Activated CD8-positive, alpha-beta memory T cell treated with anti-CD3 and anti-CD28 coated beads for 24 hours (primary cell): ENCODE data around the gene SNRNP70.
"Not testable (repeated sequence)": the region's sequence is repeated elsewhere in the genome, so short reads cannot be mapped to it uniquely, and the experiment has no call there.

Experiments used
- DNase-seq: peaks from one replicate; pipeline ENCODE4 v3.0.0-alpha.2; 2020

The SNRNP70 gene

DNA sequence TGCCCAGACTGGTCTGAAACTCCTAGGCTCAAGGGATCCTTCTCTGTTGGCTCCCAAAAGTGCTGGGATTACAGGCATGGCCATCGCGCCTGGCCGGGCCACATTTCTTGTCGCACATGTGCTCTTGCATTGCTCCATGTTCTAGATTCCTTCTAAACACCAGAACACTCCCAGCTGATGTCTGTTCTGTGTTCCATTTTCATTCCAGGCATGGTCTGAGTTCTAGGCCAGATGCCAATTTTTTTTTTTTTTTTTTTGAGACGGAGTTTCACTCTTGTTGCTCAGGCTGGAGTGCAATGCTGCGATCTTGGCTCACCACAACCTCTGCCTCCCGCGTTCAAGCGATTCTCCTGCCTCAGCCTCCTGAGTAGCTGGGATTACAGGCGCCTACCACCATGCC is 36.6 kb downstream of the SNRNP70 start:
- DNase-seq = not testable (repeated sequence)

DNA sequence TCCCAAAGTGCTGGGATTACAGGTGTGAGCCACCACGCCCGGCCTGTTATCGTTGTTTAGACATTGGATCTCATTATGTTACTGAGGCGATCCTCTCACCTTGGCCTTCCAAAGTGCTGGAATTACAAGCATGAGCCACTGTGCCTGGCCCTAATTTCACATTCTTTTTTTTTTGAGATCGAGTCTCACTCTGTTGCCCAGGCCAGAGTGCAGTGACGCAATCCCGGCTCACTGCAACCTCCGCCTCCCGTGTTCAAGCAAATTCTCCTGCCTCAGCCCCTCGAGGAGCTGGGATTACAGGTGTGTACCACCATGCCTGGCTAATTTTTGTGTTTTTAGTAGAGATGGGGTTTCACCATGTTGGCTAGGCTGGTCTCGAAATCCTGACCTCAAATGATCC is 38.0 kb downstream of the SNRNP70 start:
- not testable (repeated sequence) for DNase-seq

DNA sequence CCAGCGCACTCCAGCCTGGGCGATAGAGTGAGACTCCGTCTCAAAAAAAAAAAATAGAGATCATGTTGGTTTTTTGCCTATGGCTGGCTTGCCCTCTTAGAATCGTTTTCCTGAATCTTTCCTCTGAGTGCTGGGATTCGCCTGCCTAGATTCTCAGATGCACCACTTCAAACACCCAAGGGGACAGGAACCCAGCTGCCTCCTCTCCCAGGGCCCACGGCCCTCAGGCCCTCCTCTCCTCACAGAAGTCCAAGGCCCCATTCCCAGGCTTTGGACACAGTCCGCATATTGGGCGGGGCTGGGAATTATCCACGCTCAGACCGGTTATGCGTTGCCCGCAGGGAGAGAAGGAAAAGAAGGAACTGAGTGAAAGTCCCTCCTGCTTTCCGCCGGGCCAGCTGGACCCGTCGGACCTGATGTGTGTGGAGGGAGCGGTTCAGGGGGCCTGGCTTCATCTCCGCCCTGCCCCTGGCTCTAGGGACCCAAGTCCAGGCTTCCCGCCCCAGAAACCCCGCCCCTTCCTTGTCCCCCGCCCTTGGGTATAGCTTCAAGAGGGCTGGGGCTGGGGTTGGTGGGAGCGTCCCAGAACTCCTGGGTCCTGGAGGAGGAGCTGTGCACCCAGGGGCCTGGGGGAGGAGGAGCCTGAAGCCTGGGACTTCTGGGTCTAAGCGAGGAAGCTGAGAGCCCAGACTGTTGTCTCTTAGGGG is 39.9 kb downstream of the SNRNP70 start:
- DNase-seq = no peak

DNA sequence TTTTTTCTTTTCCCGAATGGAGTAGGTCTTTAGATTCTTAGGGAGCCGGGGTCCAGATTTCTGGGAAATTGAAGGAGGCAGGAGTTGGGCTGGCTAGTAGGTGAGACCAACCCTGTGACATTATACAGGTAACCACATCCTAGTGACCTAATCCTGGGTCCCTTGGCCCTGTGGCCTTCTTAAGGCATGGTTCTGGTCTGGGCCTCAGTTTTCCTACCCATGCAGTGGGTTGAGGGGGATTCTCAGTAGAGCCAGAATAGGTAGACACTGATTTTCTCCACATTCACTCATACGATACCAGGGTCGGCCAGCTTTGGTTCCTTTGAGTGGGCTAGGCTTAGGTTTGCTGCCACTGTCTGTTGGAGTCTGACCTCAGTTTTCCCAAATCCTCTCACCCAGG is 41.3 kb downstream of the SNRNP70 start:
- DNase-seq = no peak

DNA sequence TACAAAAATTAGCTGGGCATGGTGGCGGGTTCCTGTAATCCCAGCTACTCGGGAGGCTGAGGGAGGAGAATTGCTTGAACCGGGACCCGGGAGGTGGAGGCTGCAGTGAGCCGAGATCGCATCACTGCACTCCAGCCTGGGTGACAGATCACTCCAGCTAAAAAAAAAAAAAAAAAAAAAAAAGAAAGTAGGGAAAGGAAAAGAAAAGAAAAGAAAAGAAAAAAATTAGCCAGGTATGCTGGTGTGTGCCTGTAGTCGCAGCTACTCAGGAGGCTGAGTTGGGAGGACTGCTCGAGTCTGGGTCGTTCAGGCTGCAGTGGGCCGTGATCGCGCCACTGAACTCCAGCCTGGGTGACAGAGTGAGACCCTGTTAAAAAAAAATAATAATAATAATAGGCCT is 42.0 kb downstream of the SNRNP70 start:
- DNase-seq = not testable (repeated sequence)

DNA sequence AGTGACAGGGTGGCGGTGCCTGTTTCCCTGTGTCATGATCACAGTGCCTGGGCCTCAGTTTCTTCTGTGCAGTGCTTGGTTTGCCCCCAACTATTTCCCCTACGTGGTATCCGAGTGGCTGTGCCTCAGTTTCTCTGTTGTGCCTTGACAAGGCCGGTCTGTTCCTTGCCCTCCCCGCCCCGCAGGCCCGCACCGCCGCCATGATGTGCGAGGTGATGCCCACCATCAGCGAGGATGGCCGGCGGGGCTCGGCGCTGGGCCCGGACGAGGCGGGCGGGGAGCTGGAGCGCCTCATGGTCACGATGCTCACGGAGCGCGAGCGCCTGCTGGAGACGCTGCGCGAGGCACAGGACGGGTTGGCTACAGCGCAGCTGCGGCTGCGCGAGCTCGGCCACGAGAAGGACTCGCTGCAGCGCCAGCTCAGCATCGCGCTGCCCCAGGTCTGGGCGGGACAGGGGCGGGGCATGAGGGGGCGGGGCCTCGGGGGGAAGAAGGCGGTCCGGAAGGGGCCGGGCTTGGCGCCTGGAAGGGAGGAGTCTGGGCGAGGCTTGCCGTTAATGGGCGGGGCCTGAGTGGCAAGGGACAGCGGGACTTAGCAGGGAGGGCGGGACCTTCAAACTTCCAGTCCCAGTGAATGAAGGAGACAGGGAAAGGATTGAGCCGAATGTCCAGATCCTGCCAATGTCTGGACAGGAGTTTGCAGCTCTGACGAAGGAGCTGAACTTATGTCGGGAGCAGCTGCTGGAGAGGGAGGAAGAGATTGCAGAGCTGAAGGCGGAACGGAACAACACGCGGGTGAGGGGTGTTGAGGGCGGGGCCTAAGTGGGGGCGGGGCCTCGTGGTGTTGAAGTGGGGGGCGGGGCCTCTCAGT is 42.7 kb downstream of the SNRNP70 start:
- DNase-seq = peak; percentile 99

DNA sequence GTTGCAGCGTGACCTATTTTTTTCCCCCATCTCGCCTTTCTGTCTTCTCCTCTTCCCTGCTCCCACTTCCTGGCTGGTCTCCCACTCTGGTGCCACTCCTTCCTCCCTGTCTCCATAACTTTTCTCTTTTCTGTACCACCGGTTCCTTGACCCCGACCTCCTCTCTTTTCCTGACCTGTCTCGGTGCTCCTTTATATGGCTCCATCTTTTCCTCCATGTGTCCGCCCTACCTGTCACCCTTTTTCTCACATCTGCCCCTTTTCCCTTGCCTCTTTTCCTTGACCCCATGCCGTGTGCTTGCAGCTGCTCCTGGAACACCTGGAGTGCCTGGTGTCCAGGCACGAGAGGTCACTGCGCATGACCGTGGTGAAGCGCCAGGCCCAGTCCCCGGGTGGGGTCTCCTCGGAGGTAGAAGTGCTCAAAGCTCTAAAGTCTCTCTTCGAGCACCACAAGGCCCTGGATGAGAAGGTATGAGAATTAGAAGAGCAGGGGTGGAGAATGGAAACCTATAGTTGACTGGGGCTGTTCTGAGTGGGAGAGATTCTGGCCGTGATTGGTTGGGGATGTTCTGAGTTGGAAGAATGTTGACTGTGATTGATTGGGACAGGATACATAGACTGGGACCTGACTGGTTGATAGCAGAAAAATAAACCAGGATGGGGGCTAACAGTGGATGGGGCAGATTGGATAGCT is 43.4 kb downstream of the SNRNP70 start:
- DNase-seq = no peak

DNA sequence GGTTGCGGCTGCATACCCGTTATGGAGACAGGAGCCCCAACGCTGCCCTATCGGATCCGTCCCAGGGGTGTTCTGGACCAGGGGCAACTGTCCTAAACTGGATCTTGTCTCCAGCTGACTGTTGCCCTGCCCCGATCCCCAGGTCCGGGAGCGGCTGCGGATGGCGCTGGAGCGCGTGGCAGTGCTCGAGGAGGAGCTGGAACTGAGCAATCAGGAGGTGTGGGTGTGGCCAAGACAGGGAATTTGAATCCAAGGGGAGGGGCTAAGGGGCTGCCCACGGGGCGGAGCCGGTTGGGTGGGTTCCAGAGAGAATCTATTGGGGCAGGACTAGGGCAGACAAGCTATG is 44.0 kb downstream of the SNRNP70 start:
- DNase-seq = no peak

DNA sequence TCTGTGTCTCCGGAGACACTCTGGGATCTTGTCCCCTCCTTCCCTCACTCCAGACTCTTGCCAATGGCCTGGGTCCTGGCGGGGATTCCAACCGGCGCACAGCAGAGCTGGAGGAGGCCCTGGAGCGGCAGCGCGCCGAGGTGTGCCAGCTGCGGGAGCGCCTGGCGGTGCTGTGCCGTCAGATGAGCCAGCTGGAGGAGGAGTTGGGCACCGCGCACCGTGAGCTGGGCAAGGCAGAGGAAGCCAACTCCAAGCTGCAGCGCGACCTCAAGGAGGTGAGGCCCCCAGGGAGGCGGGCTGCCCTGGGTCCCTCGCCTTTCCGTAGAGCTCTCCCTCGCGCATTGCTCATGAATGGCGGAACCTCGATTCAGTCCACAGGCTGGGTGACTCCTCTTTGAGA is 45.1 kb downstream of the SNRNP70 start:
- no peak for DNase-seq

DNA sequence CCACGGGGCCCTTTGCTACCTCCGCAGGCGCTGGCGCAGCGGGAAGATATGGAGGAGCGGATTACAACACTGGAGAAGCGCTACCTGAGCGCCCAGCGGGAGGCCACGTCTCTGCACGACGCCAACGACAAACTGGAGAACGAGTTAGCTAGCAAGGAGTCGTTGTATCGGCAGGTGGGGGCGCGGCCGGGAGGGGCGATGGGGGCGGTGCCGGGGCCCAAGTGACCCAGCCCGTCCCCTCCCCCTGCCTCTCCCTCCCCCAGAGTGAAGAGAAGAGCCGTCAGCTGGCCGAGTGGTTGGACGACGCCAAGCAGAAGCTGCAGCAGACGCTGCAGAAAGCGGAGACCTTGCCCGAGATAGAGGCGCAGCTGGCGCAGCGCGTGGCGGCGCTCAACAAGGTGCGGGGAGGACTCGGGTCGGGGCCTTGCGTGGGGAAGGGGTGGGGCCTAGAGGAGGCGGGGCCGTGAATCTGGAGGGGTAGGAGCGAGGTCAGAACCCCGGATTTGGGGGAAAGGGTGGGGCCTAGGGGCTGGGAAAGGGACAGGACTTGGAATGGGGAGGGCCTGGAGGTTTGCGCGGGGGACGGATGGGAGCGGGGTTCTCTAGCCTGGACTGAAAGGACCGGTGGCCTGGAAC is 47.8 kb downstream of the SNRNP70 start:
- DNase-seq = no peak

DNA sequence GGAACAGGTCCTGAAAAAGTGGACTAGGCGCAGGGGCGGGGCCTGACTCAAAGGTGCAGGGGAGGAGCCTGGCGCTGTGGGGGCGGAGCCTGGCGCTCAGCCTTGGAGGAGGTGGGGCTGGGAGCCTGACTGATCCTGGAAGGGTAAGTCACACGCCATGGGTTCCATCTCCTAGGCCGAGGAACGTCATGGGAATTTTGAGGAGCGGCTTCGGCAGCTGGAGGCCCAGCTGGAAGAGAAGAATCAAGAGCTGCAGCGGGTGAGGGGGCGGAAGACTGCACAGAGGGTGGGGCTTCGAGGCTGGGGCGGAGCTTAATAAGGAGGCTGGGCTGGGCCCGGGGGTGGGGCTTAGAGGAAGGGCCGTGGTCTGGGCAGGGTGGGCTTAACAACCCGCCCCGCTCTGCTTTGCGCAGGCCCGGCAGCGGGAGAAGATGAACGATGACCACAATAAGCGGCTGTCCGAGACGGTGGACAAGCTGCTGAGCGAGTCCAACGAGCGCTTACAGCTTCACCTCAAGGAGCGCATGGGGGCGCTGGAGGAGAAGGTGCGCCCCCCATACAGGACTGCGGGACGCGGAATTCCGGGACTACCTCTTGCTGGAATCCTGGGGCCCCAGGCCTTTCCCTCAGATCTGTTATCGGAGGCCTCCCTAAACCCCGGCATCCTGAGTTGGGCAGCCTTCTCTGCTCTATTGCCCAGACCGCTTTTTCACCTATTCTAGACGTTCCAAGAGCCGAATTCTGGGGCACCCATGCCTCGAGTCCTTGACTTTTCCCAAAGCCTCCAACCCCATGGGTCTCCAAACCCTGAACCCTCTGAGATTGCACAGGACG is 48.6 kb downstream of the SNRNP70 start:
- DNase-seq = peak; percentile 78

DNA sequence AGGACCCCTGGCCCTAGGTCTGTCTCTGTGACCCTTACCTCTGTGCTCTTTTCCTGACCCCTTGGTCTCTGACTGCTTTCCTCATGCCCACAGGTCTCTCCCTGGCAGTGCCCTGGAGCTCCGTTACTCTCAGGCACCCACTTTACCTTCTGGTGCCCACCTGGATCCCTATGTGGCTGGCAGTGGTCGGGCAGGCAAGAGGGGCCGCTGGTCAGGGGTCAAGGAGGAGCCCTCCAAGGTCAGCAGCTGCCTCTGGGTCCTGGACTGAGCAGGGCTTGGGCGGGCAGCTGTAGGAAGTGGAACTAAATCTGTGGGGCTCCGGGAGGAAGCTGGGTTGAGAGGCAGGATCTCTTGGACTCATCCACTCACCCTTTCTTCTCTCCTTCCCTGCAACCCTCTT is 50.4 kb downstream of the SNRNP70 start:
- DNase-seq = no peak

DNA sequence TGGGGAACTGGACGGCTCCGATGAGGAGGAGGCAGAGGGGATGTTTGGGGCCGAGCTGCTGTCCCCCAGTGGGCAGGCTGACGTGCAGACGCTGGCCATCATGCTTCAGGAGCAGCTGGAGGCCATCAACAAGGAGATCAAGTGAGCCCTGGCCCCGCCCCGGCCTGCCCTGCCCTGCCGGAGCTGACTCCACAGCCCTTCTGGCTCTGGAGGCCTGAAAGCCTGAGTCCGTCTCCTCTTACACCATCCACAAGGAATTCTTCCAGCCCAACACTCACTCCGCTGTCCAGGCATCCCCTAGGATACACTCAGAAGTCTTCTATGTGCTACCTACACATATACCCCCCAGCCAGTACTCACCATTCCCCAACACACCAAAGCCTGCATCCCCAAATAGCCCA is 51.5 kb downstream of the SNRNP70 start:
- no peak for DNase-seq

DNA sequence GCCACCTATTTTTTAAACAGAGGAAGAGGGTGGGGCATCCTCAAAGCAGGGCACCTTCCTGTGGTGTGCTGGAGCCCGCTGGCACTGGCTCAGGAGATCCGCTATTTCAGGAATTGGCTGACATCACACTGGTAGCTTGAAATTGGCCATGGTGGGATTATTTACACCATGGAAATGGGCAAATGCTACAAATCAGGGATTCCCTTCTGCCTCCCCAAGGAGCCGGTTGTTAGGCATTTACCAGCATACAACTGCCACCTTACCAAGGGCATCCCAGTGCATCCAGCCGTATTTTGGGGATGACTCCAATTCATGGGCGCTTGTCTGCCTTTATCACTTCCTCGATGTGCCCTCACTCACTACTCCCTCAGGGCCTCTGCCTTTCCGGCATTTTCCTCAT is 55.7 kb downstream of the SNRNP70 start:
- no peak for DNase-seq

DNA sequence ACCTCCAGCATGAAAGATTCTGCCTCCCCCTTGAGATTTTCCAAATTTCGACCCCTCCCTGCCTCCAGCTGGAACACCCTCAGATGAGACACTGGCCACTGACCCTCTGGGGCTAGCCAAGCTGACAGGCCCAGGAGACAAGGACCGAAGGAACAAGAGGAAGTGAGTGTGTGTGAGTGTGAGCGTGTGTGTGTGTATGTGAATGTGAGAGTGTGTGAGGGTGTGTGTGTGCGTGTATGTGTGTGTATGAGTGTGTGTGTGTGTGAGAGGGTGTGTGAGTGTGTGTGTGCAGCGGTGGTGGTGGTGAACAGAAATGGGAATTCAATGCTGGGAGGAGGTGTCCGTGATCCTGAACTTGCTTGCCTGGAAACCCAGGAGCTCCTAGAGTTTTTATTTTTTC is 56.1 kb downstream of the SNRNP70 start:
- DNase-seq = no peak

DNA sequence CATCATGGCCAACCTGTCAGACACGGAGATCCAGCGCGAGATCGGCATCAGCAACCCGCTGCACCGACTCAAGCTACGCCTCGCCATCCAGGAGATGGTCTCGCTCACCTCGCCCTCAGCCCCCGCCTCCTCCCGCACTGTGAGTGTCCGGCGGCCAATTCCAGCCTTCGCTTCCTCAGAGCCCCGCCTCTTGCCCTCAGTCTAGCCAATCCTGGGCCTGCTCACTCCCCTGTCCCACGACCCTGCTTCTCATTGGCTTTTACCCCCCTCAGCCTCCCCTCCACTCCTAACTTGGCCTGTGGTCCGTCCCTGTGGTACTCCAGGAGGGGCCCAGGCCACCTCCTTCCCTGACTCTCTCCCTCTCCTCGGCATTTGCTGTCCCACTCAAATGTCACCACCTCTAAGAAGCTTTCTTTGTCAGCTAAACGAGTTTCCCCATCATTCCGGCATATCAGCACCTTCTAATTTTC is 57.6 kb downstream of the SNRNP70 start:
- peak; percentile 82 for DNase-seq

DNA sequence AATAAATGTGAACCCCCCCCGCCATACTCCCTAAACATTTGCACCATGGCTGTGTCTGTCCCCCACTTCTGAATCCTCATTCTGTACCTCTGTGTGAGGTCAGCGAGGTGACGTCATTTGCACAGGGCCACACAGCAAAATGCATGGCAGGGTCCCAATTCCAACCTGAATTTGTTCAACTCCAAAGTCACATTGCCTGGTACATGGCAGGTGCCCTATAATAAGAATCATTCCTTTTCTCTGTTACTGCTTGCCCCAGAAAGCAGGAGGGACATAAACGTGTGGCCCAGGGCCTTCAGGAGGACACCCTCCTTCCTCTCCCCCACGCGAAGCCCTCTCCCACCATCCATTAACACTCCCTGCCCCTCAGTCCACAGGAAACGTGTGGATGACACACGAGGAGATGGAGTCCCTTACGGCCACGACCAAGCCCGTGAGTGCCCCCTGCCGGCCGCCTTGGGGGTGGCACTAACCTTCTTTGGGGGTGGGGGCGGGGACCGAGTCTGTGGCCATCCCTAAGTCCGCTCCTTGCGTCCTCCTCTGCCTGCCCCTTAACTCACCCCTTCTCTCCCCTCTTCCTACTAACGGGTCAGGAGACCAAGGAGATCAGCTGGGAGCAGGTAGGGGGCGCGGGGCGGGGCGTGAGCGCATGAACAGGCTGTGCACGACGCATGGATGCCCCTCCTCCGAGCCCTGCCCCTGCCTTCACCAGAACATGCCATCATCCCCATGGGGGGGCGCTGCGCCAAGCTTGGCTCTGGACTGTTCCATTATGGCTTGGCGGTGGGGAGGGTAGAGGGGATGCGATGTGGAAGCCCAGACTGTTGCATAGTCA is 60.5 kb downstream of the SNRNP70 start:
- DNase-seq = peak; percentile 95

DNA sequence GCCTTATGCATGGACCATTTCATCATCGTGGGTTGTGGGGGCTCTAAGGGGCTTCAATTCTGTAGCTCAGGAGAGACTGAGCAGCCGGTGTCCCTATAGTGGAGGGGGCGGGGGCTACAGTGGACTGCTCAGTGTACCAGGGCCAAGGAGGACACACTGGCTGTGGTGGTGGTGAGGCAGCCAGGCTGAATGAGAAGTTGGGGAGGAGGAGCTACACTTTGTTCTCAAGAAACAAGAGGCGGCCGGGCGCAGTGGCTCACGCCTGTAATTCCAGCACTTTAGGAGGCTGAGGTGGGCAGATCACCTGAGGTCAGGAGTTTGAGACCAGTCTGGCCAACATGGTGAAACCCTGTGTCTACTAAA is 61.1 kb downstream of the SNRNP70 start:
- not testable (repeated sequence) for DNase-seq

DNA sequence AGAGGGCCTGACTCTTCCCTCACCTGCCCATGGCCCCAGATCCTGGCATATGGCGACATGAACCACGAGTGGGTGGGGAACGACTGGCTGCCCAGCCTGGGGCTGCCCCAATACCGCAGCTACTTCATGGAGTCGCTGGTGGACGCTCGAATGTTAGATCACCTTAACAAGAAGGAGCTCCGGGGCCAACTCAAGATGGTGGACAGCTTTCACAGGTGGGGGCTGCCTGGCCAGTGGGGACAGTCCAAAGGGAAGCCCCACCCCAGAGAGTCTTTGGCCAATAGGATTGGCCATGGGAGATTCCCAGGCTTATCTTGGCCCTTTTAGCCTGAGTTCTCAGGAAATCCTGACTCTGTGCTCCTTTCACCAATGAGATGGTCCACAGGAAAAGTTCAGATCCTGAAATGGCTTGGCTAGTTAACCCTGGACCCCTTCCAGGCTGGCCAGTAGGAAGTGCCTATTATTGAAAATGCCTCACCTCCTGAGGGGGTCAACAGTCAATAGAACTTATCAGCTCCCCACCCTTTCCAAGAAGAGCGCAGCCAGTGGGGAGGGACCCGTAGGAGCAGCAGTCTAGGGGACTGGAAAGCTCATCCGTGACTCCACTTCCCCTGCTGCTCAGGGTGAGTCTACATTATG is 62.9 kb downstream of the SNRNP70 start:
- DNase-seq = no peak

DNA sequence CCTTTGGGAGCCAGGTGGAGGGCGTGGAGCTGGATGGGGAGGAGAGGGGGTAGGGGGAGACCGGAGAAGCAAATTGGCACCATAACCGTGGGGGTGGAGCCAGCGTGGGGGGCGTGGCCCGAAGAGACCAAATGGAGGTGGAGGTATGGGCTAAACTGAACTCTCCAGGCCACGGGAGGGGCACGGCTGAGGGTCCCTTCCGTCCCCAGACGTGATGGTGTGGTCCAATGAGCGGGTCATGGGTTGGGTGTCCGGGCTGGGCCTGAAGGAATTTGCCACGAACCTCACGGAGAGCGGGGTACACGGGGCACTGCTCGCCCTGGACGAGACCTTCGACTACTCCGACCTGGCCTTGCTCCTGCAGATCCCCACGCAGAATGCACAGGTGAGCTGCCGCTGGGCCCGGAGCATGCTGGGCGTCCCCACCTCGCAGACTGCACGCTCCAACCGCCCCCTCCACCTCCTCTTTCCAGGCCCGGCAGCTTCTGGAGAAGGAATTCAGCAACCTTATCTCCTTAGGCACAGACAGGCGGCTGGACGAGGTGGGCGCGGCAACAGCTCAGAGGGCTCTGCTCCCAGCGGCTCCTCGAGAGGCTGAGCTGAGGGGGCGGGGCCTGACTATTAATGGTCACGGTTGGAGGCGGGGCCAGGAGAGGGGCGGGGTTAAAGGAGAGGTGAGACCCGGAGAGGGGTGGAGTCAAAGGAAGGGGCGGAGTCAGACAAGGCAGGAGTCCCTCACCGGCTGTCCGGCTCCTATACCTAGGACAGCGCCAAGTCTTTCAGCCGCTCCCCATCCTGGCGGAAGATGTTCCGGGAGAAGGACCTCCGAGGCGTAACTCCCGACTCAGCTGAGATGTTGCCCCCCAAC is 63.8 kb downstream of the SNRNP70 start:
- DNase-seq = peak; percentile 91
